Measurements from ENCODE around the gene KIFBP.
A peak's percentile ranks its signal among the peaks of the same experiment; 100 is the strongest.
"Not testable (repeated sequence)": the region's sequence is repeated elsewhere in the genome, so short reads cannot be mapped to it uniquely, and the experiment has no call there.

KIFBP gene

GRCh38 chr10:69005704-69006485 lies 17.3 kb downstream of the KIFBP start:
- DNase-seq = no peak

- DNase-seq = peak; percentile 18
Observed at GRCh38 chr10:69007260-69007659, 18.7 kb downstream of the KIFBP start.

- DNase-seq = no peak
Observed at GRCh38 chr10:69009360-69009759, 20.8 kb downstream of the KIFBP start.

GRCh38 chr10:69010151-69010640 lies 21.6 kb downstream of the KIFBP start:
- no peak for DNase-seq

GRCh38 chr10:69012778-69013177 lies 24.2 kb downstream of the KIFBP start:
- DNase-seq = peak; percentile 43

- DNase-seq = no peak
Observed at GRCh38 chr10:69014171-69014570, 25.6 kb downstream of the KIFBP start.

- DNase-seq = peak; percentile 15
Observed at GRCh38 chr10:69018613-69019012, 30.0 kb downstream of the KIFBP start.

GRCh38 chr10:69022611-69023010 lies 34.0 kb downstream of the KIFBP start:
- peak; percentile 26 for DNase-seq

GRCh38 chr10:69025370-69025896 lies 36.8 kb downstream of the KIFBP start:
- peak; percentile 23 for DNase-seq

GRCh38 chr10:69033256-69033655 lies 44.7 kb downstream of the KIFBP start:
- DNase-seq = no peak

GRCh38 chr10:69037489-69037888 lies 48.9 kb downstream of the KIFBP start:
- no peak for DNase-seq

GRCh38 chr10:69040904-69041303 lies 52.3 kb downstream of the KIFBP start:
- DNase-seq = not testable (repeated sequence)

- no peak for DNase-seq
Observed at GRCh38 chr10:69042417-69042816, 53.8 kb downstream of the KIFBP start.

GRCh38 chr10:69042838-69043237 lies 54.2 kb downstream of the KIFBP start:
- no peak for DNase-seq

GRCh38 chr10:69043931-69044531 lies 55.4 kb downstream of the KIFBP start:
- no peak for DNase-seq

- DNase-seq = no peak
Observed at GRCh38 chr10:69044546-69044945, 55.9 kb downstream of the KIFBP start.

GRCh38 chr10:69045441-69046300 lies 57.1 kb downstream of the KIFBP start:
- peak; percentile 63 for DNase-seq

GRCh38 chr10:69047111-69047832 lies 58.7 kb downstream of the KIFBP start:
- no peak for DNase-seq

- DNase-seq = peak; percentile 70
Observed at GRCh38 chr10:69048103-69048502, 59.5 kb downstream of the KIFBP start.

GRCh38 chr10:69049566-69049961 lies 61.0 kb downstream of the KIFBP start:
- no peak for DNase-seq

GRCh38 chr10:69051303-69051702 lies 62.7 kb downstream of the KIFBP start:
- no peak for DNase-seq

- no peak for DNase-seq
Observed at GRCh38 chr10:69051710-69052487, 63.3 kb downstream of the KIFBP start.
